HG02981 (cell line): ENCODE results near the gene FAM107B.

Experiments used
- ATAC-seq: cut with Tn5 transposase; IDR thresholded peaks from one replicate; pipeline ENCODE4 v1.9.1; 2021; ENCODE audit warnings: mild to moderate bottlenecking, moderate library complexity; ENCODE audit not compliant: unreplicated experiment

Gene FAM107B

GRCh38 chr10:14543046-14543903, 231.4 kb downstream of the FAM107B start:
- ATAC-seq: no peak

GRCh38 chr10:14541379-14541778, 233.3 kb downstream of the FAM107B start:
- no peak for ATAC-seq

DNA sequence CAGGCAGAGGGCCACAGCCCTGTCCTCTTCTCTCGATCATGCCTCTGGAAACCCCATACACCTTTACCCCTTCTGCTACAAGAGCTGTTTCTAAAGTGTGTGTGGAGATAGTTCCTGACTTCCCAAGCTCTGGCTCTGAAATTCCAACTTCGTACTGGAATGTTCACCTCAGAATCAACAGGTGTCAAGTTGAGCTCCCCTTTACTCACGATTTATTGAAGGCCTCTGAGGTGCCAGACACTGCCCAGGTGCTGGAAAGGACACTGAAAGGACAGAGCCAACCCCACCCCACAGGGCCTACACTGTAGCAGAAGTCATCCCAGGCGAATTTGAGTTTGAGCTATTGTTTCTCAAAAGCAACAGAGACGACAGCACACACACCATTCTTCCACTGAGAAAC, 234.1 kb downstream of the FAM107B start:
- ATAC-seq: no peak

DNA sequence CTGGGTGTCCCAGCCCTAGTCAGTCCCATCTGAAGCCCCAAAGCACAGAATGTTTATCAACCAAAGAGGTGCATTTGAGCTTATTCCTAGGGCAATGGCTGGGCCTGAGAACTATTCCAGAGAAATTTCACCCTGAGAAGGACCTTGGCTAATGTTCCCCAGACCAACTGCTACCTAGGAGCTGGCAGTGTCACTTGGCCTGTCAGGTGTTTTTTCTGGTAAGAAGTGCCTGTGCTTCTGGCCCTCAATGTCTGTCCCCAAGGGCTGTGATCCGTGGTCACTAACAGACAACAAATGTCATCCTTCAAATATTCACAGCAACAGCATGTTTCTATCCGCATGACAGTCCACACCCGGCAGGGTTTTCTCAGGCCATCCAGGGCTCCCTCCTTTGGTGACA, 234.6 kb downstream of the FAM107B start:
- no peak for ATAC-seq

- no peak for ATAC-seq
Measured at GRCh38 chr10:14539176-14539575, 235.5 kb downstream of the FAM107B start.

DNA sequence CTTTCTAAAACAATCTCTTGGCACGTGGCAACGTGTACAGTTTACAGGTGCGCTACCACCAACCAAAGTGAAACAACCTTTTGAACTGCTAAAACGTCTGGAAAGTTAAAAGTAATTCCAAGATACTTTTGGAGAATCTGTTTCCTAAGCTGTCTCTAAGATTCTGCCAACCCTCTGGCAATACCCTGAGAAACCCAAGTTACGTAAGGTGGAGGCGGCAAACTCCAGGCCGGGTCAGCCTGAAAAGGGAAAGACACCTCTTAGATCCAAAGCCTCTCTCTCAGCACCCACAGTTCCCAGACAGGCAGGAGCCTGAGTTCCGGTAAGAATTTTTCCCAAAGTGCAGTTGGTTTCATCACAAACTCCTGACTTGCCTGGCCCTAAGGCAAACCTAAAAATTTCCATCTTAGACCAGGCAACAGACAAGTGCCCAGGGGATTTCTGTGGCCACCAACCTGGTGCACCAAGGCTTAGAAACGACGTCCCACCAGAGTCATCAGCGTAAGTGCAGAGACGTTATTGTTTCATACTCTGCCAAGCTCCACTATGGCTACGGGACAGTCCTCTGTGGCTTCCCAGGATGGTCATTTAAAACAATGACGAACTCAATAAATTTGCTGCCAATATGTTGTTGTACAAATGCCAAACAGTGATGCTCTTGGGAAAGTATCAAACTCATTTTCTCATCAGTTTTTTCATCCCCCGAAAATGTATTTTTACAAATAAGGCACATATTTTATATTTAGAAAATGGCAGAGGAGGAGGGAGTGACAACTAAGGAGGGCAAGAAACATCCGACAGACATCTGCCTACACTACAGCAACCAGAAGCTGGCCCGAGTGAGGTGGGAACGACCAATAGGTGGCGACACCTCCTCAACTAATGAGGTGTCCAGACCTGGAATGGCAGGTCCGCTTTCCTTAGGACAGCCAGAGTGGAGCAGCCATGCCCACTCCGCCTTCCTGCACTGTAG, 238.2 kb downstream of the FAM107B start:
- no peak for ATAC-seq

- ATAC-seq: no peak
Measured at GRCh38 chr10:14535457-14536130, 239.1 kb downstream of the FAM107B start.

- ATAC-seq: no peak
Measured at GRCh38 chr10:14534152-14534551, 240.5 kb downstream of the FAM107B start.

GRCh38 chr10:14533295-14533694, 241.4 kb downstream of the FAM107B start:
- no peak for ATAC-seq

- ATAC-seq: no peak
Measured at GRCh38 chr10:14532473-14533251, 242.0 kb downstream of the FAM107B start.

GRCh38 chr10:14531974-14532373, 242.7 kb downstream of the FAM107B start:
- no peak for ATAC-seq

- no peak for ATAC-seq
Measured at GRCh38 chr10:14530465-14530864, 244.2 kb downstream of the FAM107B start.

DNA sequence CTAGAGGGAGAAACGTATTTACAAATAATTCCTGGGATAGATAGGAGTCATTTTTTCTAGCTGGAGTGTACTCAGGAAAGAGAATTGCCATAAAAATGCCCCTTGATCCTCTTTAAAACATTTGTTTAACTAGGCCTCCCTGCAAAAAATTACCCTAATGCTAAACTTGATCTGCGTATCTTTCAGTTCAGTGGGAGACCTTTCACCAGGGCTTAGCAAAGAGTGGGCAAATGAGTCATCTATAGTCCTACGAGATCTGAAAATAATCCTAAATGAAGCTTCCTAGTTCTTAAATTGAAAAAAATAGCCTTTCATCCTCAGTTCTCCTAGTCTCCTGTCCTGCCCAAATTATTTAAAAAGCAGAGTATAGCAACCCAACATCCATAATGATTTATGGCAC, 245.3 kb downstream of the FAM107B start:
- ATAC-seq: no peak

DNA sequence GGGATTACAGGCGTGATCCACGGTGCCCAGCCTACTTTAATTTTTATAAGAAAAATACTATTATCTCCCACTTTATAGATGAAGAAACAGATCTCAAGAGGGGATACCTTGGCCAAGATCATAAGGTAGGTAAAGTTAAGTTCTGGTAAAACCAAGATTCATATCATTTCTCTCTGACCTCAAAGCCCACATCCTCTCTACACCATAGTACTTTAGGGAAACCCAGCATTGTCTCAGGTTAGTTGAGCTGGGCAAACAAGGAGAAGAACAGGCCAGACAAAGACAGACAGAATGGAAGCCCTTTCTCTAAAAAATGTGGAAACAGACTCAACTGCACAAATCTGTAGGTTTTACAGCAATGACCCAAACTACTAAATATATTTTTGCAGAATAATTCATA, 246.2 kb downstream of the FAM107B start:
- no peak for ATAC-seq

DNA sequence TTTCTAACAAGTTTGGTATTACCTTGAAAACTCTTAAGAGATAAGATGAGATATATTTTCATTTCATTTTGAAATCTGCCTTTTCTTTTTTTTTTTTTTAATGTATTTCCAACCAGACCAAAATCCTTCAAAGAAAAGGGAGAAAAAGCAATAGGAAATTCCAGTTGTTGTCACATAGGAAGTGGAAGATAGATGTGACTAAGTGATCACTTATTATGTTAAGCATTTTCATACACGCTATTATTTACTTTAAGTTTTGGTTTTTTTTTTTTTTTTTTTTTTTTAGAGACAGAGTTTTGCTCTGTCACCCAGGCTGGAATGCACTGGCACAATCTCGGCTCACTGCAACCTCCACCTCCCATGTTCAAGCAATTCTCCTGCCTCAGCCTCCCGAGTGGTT, 246.8 kb downstream of the FAM107B start:
- ATAC-seq: no peak

DNA sequence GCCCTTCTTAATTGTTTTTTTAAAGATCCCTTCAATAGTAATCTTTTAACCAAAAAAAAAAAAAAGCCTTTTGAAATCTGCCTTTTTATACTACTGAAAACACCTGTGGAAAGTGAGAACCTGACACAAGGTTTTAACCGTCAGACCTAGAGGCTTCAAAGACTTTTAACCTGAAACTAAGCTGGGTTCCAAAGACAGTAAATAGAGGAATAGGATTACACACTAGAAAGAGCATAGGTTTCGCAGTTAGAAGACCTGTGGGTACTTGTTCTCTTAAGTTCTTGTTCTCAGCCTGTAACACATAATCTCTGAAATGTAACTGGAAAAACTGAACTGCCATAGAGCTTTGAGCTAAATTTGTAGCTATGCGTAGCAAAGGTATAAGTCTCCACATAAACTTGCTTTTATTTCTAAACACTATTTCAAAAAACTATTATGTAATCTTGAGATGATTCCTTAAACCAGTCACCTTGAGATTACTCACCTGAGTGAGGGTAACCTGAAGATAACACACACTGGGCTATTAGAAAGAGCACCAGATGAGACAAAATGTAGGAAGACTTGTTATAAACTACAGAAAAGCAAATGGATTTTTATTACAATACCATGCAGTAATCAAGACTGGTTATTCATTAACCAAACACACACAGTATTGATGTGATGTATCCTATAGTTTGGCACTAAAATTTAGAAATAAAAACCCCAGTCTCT, 247.4 kb downstream of the FAM107B start:
- no peak for ATAC-seq

GRCh38 chr10:14526326-14526725, 248.4 kb downstream of the FAM107B start:
- ATAC-seq: no peak

GRCh38 chr10:14524691-14525324, 249.9 kb downstream of the FAM107B start:
- ATAC-seq: no peak

GRCh38 chr10:14523286-14523685, 251.4 kb downstream of the FAM107B start:
- no peak for ATAC-seq
